ENCODE results near the gene SUSD2. TPM values are rescaled to one million over a fixed set of nuclear protein-coding genes. Genes with fewer than 3 reads are reported as not detected.

SUSD2 gene
- total and polyA plus RNA-seq, 9 of the 15 experiments (the other 6 are each of a cell fraction or from before 2014, with no cell fraction given), result 0.01 to 0.16 (median 0.04) TPM; not detected in 4

DNA sequence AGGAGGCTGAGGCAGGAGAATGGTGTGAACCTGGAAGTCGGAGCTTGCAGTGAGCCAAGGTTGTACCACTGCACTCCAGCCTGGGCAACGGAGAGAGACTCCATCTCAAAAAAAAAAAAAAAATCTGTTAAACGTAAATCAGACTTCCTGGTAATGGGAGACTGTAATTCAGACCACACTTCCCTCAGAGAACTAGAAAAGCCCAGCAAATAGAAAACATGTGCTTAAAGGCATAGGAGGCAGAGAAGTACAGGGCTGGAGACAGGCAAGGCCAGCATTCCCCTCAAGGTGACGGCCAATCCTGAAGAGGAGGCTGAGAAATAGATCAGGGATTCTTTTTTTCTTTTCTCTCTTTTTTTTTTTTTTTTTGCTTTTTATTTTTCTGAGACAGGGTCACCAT lies 55.4 kb downstream of the SUSD2 start (continued):
- TF ChIP-seq, protein P1, sequence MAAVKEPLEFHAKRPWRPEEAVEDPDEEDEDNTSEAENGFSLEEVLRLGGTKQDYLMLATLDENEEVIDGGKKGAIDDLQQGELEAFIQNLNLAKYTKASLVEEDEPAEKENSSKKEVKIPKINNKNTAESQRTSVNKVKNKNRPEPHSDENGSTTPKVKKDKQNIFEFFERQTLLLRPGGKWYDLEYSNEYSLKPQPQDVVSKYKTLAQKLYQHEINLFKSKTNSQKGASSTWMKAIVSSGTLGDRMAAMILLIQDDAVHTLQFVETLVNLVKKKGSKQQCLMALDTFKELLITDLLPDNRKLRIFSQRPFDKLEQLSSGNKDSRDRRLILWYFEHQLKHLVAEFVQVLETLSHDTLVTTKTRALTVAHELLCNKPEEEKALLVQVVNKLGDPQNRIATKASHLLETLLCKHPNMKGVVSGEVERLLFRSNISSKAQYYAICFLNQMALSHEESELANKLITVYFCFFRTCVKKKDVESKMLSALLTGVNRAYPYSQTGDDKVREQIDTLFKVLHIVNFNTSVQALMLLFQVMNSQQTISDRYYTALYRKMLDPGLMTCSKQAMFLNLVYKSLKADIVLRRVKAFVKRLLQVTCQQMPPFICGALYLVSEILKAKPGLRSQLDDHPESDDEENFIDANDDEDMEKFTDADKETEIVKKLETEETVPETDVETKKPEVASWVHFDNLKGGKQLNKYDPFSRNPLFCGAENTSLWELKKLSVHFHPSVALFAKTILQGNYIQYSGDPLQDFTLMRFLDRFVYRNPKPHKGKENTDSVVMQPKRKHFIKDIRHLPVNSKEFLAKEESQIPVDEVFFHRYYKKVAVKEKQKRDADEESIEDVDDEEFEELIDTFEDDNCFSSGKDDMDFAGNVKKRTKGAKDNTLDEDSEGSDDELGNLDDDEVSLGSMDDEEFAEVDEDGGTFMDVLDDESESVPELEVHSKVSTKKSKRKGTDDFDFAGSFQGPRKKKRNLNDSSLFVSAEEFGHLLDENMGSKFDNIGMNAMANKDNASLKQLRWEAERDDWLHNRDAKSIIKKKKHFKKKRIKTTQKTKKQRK (IDR thresholded peaks at IDR 0.05; ENCODE audit: borderline replicate concordance, low read depth, low read length), result no peak
- TF ChIP-seq SMARCB1 (IDR thresholded peaks at IDR 0.05; ENCODE audit: insufficient read length, low read depth), result no peak
- no peak for TF ChIP-seq RBBP5 (IDR thresholded peaks at IDR 0.05; ENCODE audit: borderline replicate concordance, insufficient read depth, low read length, poor library complexity, severe bottlenecking)
- TF ChIP-seq SIN3B (IDR thresholded peaks at IDR 0.05; ENCODE audit: low read depth), result no peak
- TF ChIP-seq FUS (optimal IDR thresholded peaks at IDR 0.05; ENCODE audit: low read depth, low read length), result no peak
- TF ChIP-seq, protein P2, sequence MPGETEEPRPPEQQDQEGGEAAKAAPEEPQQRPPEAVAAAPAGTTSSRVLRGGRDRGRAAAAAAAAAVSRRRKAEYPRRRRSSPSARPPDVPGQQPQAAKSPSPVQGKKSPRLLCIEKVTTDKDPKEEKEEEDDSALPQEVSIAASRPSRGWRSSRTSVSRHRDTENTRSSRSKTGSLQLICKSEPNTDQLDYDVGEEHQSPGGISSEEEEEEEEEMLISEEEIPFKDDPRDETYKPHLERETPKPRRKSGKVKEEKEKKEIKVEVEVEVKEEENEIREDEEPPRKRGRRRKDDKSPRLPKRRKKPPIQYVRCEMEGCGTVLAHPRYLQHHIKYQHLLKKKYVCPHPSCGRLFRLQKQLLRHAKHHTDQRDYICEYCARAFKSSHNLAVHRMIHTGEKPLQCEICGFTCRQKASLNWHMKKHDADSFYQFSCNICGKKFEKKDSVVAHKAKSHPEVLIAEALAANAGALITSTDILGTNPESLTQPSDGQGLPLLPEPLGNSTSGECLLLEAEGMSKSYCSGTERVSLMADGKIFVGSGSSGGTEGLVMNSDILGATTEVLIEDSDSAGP (CRISPR knock-in tag; IDR thresholded peaks at IDR 0.05), result no peak
- no peak for TF ChIP-seq GABPB2 (CRISPR knock-in tag; conservative IDR thresholded peaks at IDR 0.05)
- TF ChIP-seq CBFA2T3 (IDR thresholded peaks at IDR 0.05), result no peak
- no peak for TF ChIP-seq SRSF7 (optimal IDR thresholded peaks at IDR 0.05; ENCODE audit: low read depth, low read length)
